PC-9 (cell line): ENCODE measurements around the gene FEV. TPM values are rescaled to one million over a fixed set of nuclear protein-coding genes. Genes with fewer than 3 reads are reported as not detected.
A peak's percentile ranks its signal among the peaks of the same experiment; 100 is the strongest.

Experiments
- BruUV-seq: library from RNA; stranded (reverse); fragments of 400-500 nt; replicated peaks from 2 replicates; lab custom pipeline; 2021; lab: Mats Ljungman, UMichigan
- CTCF ChIA-PET: fragments of 300-600 bp; sonication (Branson Sonifier 250); formaldehyde crosslinking; loops from one replicate; lab custom pipeline; 2022; ENCODE audit warnings: antibody characterized with exemption; lab: Charles Lee
- POLR2A ChIA-PET: fragments of 300-600 bp; sonication (Branson Sonifier 250); formaldehyde crosslinking; loops from one replicate; lab custom pipeline; 2022; ENCODE audit warnings: antibody characterized with exemption; ENCODE audit not compliant: unreplicated experiment; lab: Charles Lee
- DNase-seq, 2 experiments: peaks; one replicate each; pipeline versions ENCODE4 v3.0.0 to v3.0.0-alpha.2; 2015 to 2022; ENCODE audit warnings: mixed read lengths in 1 of 2
- H2AFZ ChIP-seq: fragments of 200-600 bp; sonication (generic); 2 replicates; pipeline ENCODE4 v1.8.1; 2017; ENCODE audit warnings: antibody characterized with exemption
- H3F3A ChIP-seq: fragments of 200-600 bp; sonication (generic); 2 replicates; pipeline ENCODE4 v1.8.1; 2017; ENCODE audit warnings: antibody characterized with exemption, mild to moderate bottlenecking, low read depth; ENCODE audit not compliant: insufficient read depth
- H3K27ac ChIP-seq: fragments of 200-600 bp; sonication (generic); 2 replicates; pipeline ENCODE4 v1.6.1; 2016; ENCODE audit warnings: mixed run types
- H3K27me3 ChIP-seq: fragments of 200-600 bp; sonication (generic); 2 replicates; pipeline ENCODE4 v1.6.1; 2016; ENCODE audit warnings: low read depth, mixed run types; ENCODE audit not compliant: insufficient read depth
- H3K36me3 ChIP-seq: fragments of 200-600 bp; sonication (generic); 2 replicates; pipeline ENCODE4 v1.6.1; 2016; ENCODE audit warnings: low read depth, mixed run types
- H3K4me1 ChIP-seq: fragments of 200-600 bp; sonication (generic); replicated peaks from 2 replicates; pipeline ENCODE4 v1.6.1; 2016; ENCODE audit warnings: mixed run types; ENCODE audit not compliant: insufficient read depth
- H3K4me2 ChIP-seq: fragments of 200-600 bp; sonication (generic); 2 replicates; pipeline ENCODE4 v1.6.1; 2017; ENCODE audit warnings: mixed run types
- H3K4me3 ChIP-seq: fragments of 200-600 bp; sonication (generic); 2 replicates; pipeline ENCODE4 v1.6.1; 2016; ENCODE audit warnings: mixed run types
- H3K79me2 ChIP-seq: fragments of 200-600 bp; sonication (generic); 2 replicates; pipeline ENCODE4 v1.6.1; 2017; ENCODE audit warnings: low read depth, mixed run types
- H3K9me2 ChIP-seq: fragments of 200-600 bp; sonication (generic); 2 replicates; pipeline ENCODE4 v1.8.1; 2017; ENCODE audit warnings: mild to moderate bottlenecking; ENCODE audit not compliant: insufficient read depth
- H3K9me3 ChIP-seq: fragments of 200-600 bp; sonication (generic); 2 replicates; pipeline ENCODE4 v1.8.1; 2016; ENCODE audit warnings: low read depth; ENCODE audit not compliant: insufficient read depth
- H4K20me1 ChIP-seq: fragments of 200-600 bp; sonication (generic); 2 replicates; pipeline ENCODE4 v1.8.1; 2017; ENCODE audit not compliant: insufficient read depth
- CTCF ChIP-seq: fragments of 200-600 bp; sonication (generic); conservative IDR thresholded peaks from 2 replicates; pipeline ENCODE4 v1.6.1; 2017; ENCODE audit warnings: mixed run types, antibody characterized with exemption, mild to moderate bottlenecking, moderate library complexity
- EZH2 ChIP-seq: fragments of 200-600 bp; sonication (generic); IDR thresholded peaks from 2 replicates; pipeline ENCODE4 v1.8.0; 2017; ENCODE audit warnings: antibody characterized with exemption, low read depth
- intact Hi-C: fragments of 100-400 bp; cut with micrococcal nuclease; formaldehyde crosslinking; loops from one replicate; pipeline ENCODE4 v1.10.0; 2022; ENCODE audit not compliant: unreplicated experiment
- total RNA-seq: library from RNA; stranded (reverse); gene quantifications from 2 replicates; pipeline ENCODE4 v1.2.3, GENCODE V29; 2021

FEV gene
- total RNA-seq, 1 experiment from 2014 or later, result not detected

GRCh38 chr2:218997731-218998130, 12.7 kb upstream of the FEV start:
- Histone ChIP-seq H4K20me1 (no peaks in the 10 kb centered on the region), H3K4me2 (no peak overlapping the region), H3K9me3 (no peaks in the 10 kb centered on the region), H3K4me3 (no peak overlapping the region), H3K4me1 (peaks cover 13% of the 10 kb centered on the region; the same call in 1 of the 2 replicates), H2AFZ (no peak overlapping the region), H3K9me2 (no peaks in the 10 kb centered on the region), H3K36me3 (no peaks in the 10 kb centered on the region), H3K27ac (no peak overlapping the region), H3F3A (0 out of 2 replicates have a peak, but pooled peaks cover 3% of the 10 kb centered on the region), H3K79me2 (no peaks in the 10 kb centered on the region), H3K27me3 (peaks cover 23% of the 10 kb centered on the region; the same call in 1 of the 2 replicates)
- ChIA-PET CTCF (no interaction called here), POLR2A (no interaction called here)
- intact Hi-C loops, result loop anchor here (5.0 kb wide), 1 partner anchor 60 kb away; no protein-coding TSS in a partner anchor
- TF ChIP-seq CTCF, result no peak
- no TSS peak for BruUV-seq
- DNase-seq, result no peak

GRCh38 chr2:218996937-218997336, 12.0 kb upstream of the FEV start:
- Histone ChIP-seq H2AFZ (no peak overlapping the region), H3K27me3 (peaks cover 29% of the 10 kb centered on the region; the same call in 1 of the 2 replicates), H3K9me2 (no peaks in the 10 kb centered on the region), H4K20me1 (no peaks in the 10 kb centered on the region), H3K79me2 (no peaks in the 10 kb centered on the region), H3F3A (0 out of 2 replicates have a peak, but pooled peaks cover 3% of the 10 kb centered on the region), H3K4me3 (no peak overlapping the region), H3K27ac (no peak overlapping the region), H3K36me3 (no peaks in the 10 kb centered on the region), H3K4me1 (peaks cover 9% of the 10 kb centered on the region; the same call in 1 of the 2 replicates), H3K4me2 (no peak overlapping the region), H3K9me3 (no peaks in the 10 kb centered on the region)
- TF ChIP-seq EZH2, result no peak
- no peak for TF ChIP-seq CTCF
- intact Hi-C loops, result loop anchor here (5.0 kb wide), 1 partner anchor 60 kb away; no protein-coding TSS in a partner anchor
- ChIA-PET CTCF (no interaction called here), POLR2A (no interaction called here)
- no TSS peak for BruUV-seq
- no peak for DNase-seq

GRCh38 chr2:218995972-218996711, 11.2 kb upstream of the FEV start:
- peaks cover 9% of the 10 kb centered on the region; the same call in 1 of the 2 replicates for H3K4me1 ChIP-seq
- CTCF ChIA-PET, result interaction anchor here (0.6 to 1.2 kb wide), 2 partner anchors 159 to 196 kb away, joined by 4 to 7 read pairs; no protein-coding TSS in a partner anchor
- H3K79me2 ChIP-seq, result no peaks in the 10 kb centered on the region
- TF ChIP-seq CTCF, result peak; percentile 90
- no peak for TF ChIP-seq EZH2
- no peaks in the 10 kb centered on the region for H3K9me2 ChIP-seq
- POLR2A ChIA-PET, result interaction anchor here (0.7 kb wide), 1 partner anchor 368 kb away, joined by 7 read pairs; no protein-coding TSS in a partner anchor
- H3K27me3 ChIP-seq, result peaks cover 37% of the 10 kb centered on the region; the same call in 1 of the 2 replicates
- peak in 1 of 2 experiments; percentile 87 for DNase-seq
- peak overlapping the region; percentile 78 for H3K4me2 ChIP-seq
- H3K9me3 ChIP-seq, result no peaks in the 10 kb centered on the region
- BruUV-seq, result no TSS peak
- intact Hi-C loops, result loop anchor here (5.0 kb wide), 1 partner anchor 61 kb away; no protein-coding TSS in a partner anchor
- H4K20me1 ChIP-seq, result no peaks in the 10 kb centered on the region
- H3K4me3 ChIP-seq, result peak overlapping the region; percentile 55; the same call in 1 of the 2 replicates
- no peak overlapping the region for H3K27ac ChIP-seq
- H3K36me3 ChIP-seq, result no peaks in the 10 kb centered on the region
- H2AFZ ChIP-seq, result peak overlapping the region; percentile 66; the same call in 1 of the 2 replicates
- H3F3A ChIP-seq, result 0 out of 2 replicates have a peak, but pooled peaks cover 3% of the 10 kb centered on the region
